ENCODE results near the gene UST.

UST gene

DNA sequence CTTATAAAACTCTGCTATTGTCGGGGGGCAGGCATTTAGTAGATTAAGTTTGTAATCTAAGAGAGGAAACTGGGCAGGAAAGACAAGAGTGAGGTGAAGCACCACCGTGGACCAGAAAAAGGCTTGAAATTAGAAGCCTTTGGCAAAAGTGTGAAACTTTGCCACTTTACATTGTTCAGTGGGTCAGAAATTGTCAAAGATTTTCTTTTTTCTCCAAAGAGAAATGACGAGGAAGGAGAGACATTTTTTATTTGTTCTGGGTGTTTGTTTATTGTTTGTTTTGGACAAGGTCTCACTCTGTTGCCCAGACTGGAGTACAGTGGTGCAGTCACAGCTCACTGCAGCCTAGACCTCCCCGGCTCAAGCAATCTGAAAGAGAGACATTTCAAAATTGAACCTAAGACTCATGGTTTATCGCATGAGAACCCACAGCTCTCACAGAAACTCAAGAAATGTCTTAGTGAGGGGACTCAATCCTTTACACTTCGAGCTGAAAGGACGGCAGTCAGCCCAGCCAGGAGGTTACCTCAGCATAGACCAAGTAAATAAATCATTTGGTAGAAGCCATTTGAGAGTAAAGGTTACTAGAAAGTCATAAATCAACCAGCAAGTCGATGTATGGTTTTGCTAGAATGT lies 307.8 kb downstream of the UST start:
- H3K27me3 ChIP-seq (ENCODE audit: control insufficient read depth in 1 of 2, insufficient read depth in 1 of 2, low read length in 2 of 2), result no peaks in the 10 kb centered on the region

GRCh38 chr6:149055195-149055899 lies 308.5 kb downstream of the UST start:
- no peak overlapping the region for H3K18ac ChIP-seq (ENCODE audit: low read depth in 1 of 2, low read length in 2 of 2)
- H3K4me3 ChIP-seq (ENCODE audit: insufficient read depth in 1 of 2, low read depth in 1 of 2, low read length in 2 of 2), result no peak overlapping the region
- H2BK120ac ChIP-seq (ENCODE audit: low read depth, low read length), result no peak overlapping the region
- no peak overlapping the region for H4K91ac ChIP-seq (ENCODE audit: low read length)
- WGBS, result 81% methylated on average over 3 of the region's 5 CpGs
- H3K14ac ChIP-seq (ENCODE audit: low read length in 2 of 2), result no peak overlapping the region
- peaks cover 2% of the 10 kb centered on the region for H3K79me1 ChIP-seq (replicated peaks; ENCODE audit: low read length, poor library complexity, severe bottlenecking)
- no peak overlapping the region for H2BK5ac ChIP-seq (ENCODE audit: low read depth, low read length, poor library complexity, severe bottlenecking)
- H2BK12ac ChIP-seq (ENCODE audit: low read length in 2 of 2), result no peak overlapping the region
- no peak overlapping the region for H3K27ac ChIP-seq (ENCODE audit: low read length, poor library complexity, severe bottlenecking)
- no peaks in the 10 kb centered on the region for H3K9me3 ChIP-seq (ENCODE audit: control insufficient read depth, low read length)
- no peak overlapping the region for H3K4me2 ChIP-seq (ENCODE audit: low read length, poor library complexity, severe bottlenecking)
- peaks cover 0 to 5% of the 10 kb centered on the region in 2 experiments for H3K36me3 ChIP-seq (ENCODE audit: control insufficient read depth in 1 of 2, insufficient read depth in 2 of 2, low read depth in 1 of 2, low read length in 2 of 2)
- H2BK15ac ChIP-seq (ENCODE audit: low read depth, poor library complexity, severe bottlenecking), result no peak overlapping the region
- H3K9ac ChIP-seq (ENCODE audit: low read length), result no peak overlapping the region
- no peak for DNase-seq
- no peak overlapping the region for H2AFZ ChIP-seq (ENCODE audit: low read depth, low read length)
- H2AK5ac ChIP-seq (ENCODE audit: low read length, severe bottlenecking), result no peak overlapping the region
- H3K4ac ChIP-seq (ENCODE audit: low read depth in 1 of 2, low read length in 2 of 2), result no peak overlapping the region
- no peaks in the 10 kb centered on the region for H3K27me3 ChIP-seq (ENCODE audit: control insufficient read depth in 1 of 2, insufficient read depth in 1 of 2, low read length in 2 of 2)
- peaks cover 14% of the 10 kb centered on the region for H3K4me1 ChIP-seq (ENCODE audit: control insufficient read depth, insufficient read depth, low read depth, low read length)
- H3K23ac ChIP-seq (ENCODE audit: low read length in 2 of 2), result no peak overlapping the region
- no peak overlapping the region for H4K8ac ChIP-seq (ENCODE audit: low read length)

More for the DNA sequence above, 307.8 kb downstream of the UST start:
- H4K8ac ChIP-seq (ENCODE audit: low read length), result no peak overlapping the region
- no peak overlapping the region for H3K9ac ChIP-seq (ENCODE audit: low read length)
- no peak overlapping the region for H2BK15ac ChIP-seq (ENCODE audit: low read depth, poor library complexity, severe bottlenecking)
- no peak overlapping the region for H2AK5ac ChIP-seq (ENCODE audit: low read length, severe bottlenecking)
- H4K91ac ChIP-seq (ENCODE audit: low read length), result no peak overlapping the region
- no peak overlapping the region for H3K18ac ChIP-seq (ENCODE audit: low read depth in 1 of 2, low read length in 2 of 2)
- no peak overlapping the region for H3K14ac ChIP-seq (ENCODE audit: low read length in 2 of 2)
- H3K4me2 ChIP-seq (ENCODE audit: low read length, poor library complexity, severe bottlenecking), result peak overlapping the region; percentile 10
- no peak overlapping the region for H2AFZ ChIP-seq (ENCODE audit: low read depth, low read length)
- H3K27ac ChIP-seq (ENCODE audit: low read length, poor library complexity, severe bottlenecking), result peak overlapping the region; percentile 70
- H3K9me3 ChIP-seq (ENCODE audit: control insufficient read depth, low read length), result no peaks in the 10 kb centered on the region
- WGBS, result 71% methylated on average over 6 of the region's 8 CpGs
- no peak overlapping the region for H2BK12ac ChIP-seq (ENCODE audit: low read length in 2 of 2)
- no peak overlapping the region for H3K23ac ChIP-seq (ENCODE audit: low read length in 2 of 2)
- no peak overlapping the region for H2BK5ac ChIP-seq (ENCODE audit: low read depth, low read length, poor library complexity, severe bottlenecking)
- H3K79me1 ChIP-seq (replicated peaks; ENCODE audit: low read length, poor library complexity, severe bottlenecking), result peaks cover 2% of the 10 kb centered on the region
- peaks cover 0 to 5% of the 10 kb centered on the region in 2 experiments for H3K36me3 ChIP-seq (ENCODE audit: control insufficient read depth in 1 of 2, insufficient read depth in 2 of 2, low read depth in 1 of 2, low read length in 2 of 2)
- no peak for DNase-seq
- H3K4me1 ChIP-seq (ENCODE audit: control insufficient read depth, insufficient read depth, low read depth, low read length), result peaks cover 10% of the 10 kb centered on the region
- no peak overlapping the region for H3K4ac ChIP-seq (ENCODE audit: low read depth in 1 of 2, low read length in 2 of 2)
- H2BK120ac ChIP-seq (ENCODE audit: low read depth, low read length), result no peak overlapping the region
- no peak overlapping the region for H3K4me3 ChIP-seq (ENCODE audit: insufficient read depth in 1 of 2, low read depth in 1 of 2, low read length in 2 of 2)

GRCh38 chr6:149056777-149057463 lies 310.1 kb downstream of the UST start:
- H2BK120ac ChIP-seq (ENCODE audit: low read depth, low read length), result no peak overlapping the region
- no peaks in the 10 kb centered on the region for H3K36me3 ChIP-seq (ENCODE audit: control insufficient read depth in 1 of 2, insufficient read depth in 2 of 2, low read depth in 1 of 2, low read length in 2 of 2)
- H3K9me3 ChIP-seq (ENCODE audit: control insufficient read depth, low read length), result no peaks in the 10 kb centered on the region
- H3K4me2 ChIP-seq (ENCODE audit: low read length, poor library complexity, severe bottlenecking), result no peak overlapping the region
- H2AK5ac ChIP-seq (ENCODE audit: low read length, severe bottlenecking), result no peak overlapping the region
- no peak overlapping the region for H3K14ac ChIP-seq (ENCODE audit: low read length in 2 of 2)
- H3K18ac ChIP-seq (ENCODE audit: low read depth in 1 of 2, low read length in 2 of 2), result no peak overlapping the region
- H3K4me1 ChIP-seq (ENCODE audit: control insufficient read depth, insufficient read depth, low read depth, low read length), result peaks cover 17% of the 10 kb centered on the region
- H3K27me3 ChIP-seq (ENCODE audit: control insufficient read depth in 1 of 2, insufficient read depth in 1 of 2, low read length in 2 of 2), result no peaks in the 10 kb centered on the region
- H3K27ac ChIP-seq (ENCODE audit: low read length, poor library complexity, severe bottlenecking), result no peak overlapping the region
- no peak overlapping the region for H2BK5ac ChIP-seq (ENCODE audit: low read depth, low read length, poor library complexity, severe bottlenecking)
- no peak overlapping the region for H3K9ac ChIP-seq (ENCODE audit: low read length)
- H2AFZ ChIP-seq (ENCODE audit: low read depth, low read length), result no peak overlapping the region
- no peak overlapping the region for H3K23ac ChIP-seq (ENCODE audit: low read length in 2 of 2)
- no peak for DNase-seq
- no peak overlapping the region for H2BK12ac ChIP-seq (ENCODE audit: low read length in 2 of 2)
- H3K4me3 ChIP-seq (ENCODE audit: insufficient read depth in 1 of 2, low read depth in 1 of 2, low read length in 2 of 2), result no peak overlapping the region
- no peak overlapping the region for H4K8ac ChIP-seq (ENCODE audit: low read length)
- H3K4ac ChIP-seq (ENCODE audit: low read depth in 1 of 2, low read length in 2 of 2), result no peak overlapping the region
- H4K91ac ChIP-seq (ENCODE audit: low read length), result no peak overlapping the region
- 85% methylated on average over 1 of the region's 4 CpGs for WGBS
- no peak overlapping the region for H2BK15ac ChIP-seq (ENCODE audit: low read depth, poor library complexity, severe bottlenecking)
- peaks cover 2% of the 10 kb centered on the region for H3K79me1 ChIP-seq (replicated peaks; ENCODE audit: low read length, poor library complexity, severe bottlenecking)

DNA sequence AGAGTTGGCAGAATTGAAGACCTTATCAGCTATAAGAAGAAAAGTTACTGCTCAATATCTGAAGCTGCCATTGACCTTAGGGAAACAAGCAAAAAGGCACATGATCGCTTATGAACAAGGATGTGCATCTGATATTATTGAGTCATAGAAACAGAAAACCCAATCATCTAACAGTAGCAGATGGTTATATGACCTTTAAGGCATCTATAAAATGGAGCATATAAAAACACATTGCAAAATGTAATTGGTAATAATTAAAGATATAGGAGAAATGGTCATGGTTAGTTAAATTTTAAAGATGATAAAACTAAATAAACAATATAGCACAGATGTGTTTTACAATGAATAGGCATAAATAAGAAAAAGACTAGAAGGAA lies 310.6 kb downstream of the UST start:
- Histone ChIP-seq H3K4ac (ENCODE audit: low read depth in 1 of 2, low read length in 2 of 2) (no peak overlapping the region), H3K4me3 (ENCODE audit: insufficient read depth in 1 of 2, low read depth in 1 of 2, low read length in 2 of 2) (no peak overlapping the region), H3K18ac (ENCODE audit: low read depth in 1 of 2, low read length in 2 of 2) (no peak overlapping the region), H3K36me3 (ENCODE audit: control insufficient read depth in 1 of 2, insufficient read depth in 2 of 2, low read depth in 1 of 2, low read length in 2 of 2) (no peaks in the 10 kb centered on the region), H3K23ac (ENCODE audit: low read length in 2 of 2) (no peak overlapping the region), H3K9ac (ENCODE audit: low read length) (no peak overlapping the region), H4K8ac (ENCODE audit: low read length) (no peak overlapping the region), H2AFZ (ENCODE audit: low read depth, low read length) (no peak overlapping the region), H3K4me1 (ENCODE audit: control insufficient read depth, insufficient read depth, low read depth, low read length) (peaks cover 17% of the 10 kb centered on the region), H3K27me3 (ENCODE audit: control insufficient read depth in 1 of 2, insufficient read depth in 1 of 2, low read length in 2 of 2) (no peaks in the 10 kb centered on the region), H2BK5ac (ENCODE audit: low read depth, low read length, poor library complexity, severe bottlenecking) (no peak overlapping the region), H2BK15ac (ENCODE audit: low read depth, poor library complexity, severe bottlenecking) (no peak overlapping the region), H3K14ac (ENCODE audit: low read length in 2 of 2) (no peak overlapping the region), H3K79me1 (replicated peaks; ENCODE audit: low read length, poor library complexity, severe bottlenecking) (peaks cover 2% of the 10 kb centered on the region), H2AK5ac (ENCODE audit: low read length, severe bottlenecking) (no peak overlapping the region), H4K91ac (ENCODE audit: low read length) (no peak overlapping the region), H3K4me2 (ENCODE audit: low read length, poor library complexity, severe bottlenecking) (no peak overlapping the region), H2BK12ac (ENCODE audit: low read length in 2 of 2) (no peak overlapping the region), H3K9me3 (ENCODE audit: control insufficient read depth, low read length) (no peaks in the 10 kb centered on the region), H3K27ac (ENCODE audit: low read length, poor library complexity, severe bottlenecking) (no peak overlapping the region), H2BK120ac (ENCODE audit: low read depth, low read length) (no peak overlapping the region)
- DNase-seq, result no peak
- WGBS, result no CpG with 5 or more reads among the region's 1 CpG

Data from mesenchymal stem cell (in vitro differentiated cells and primary cell).